ENCODE data around the gene EFCAB11. TPM values are rescaled to one million over a fixed set of nuclear protein-coding genes. Genes with fewer than 3 reads are reported as not detected.

EFCAB11 gene
- polyA plus RNA-seq, 1 donor (not counting 4 experiments of a cell fraction or from before 2014, with no cell fraction given), result 12.9 TPM

GRCh38 chr14:89755816-89756215, 198.7 kb downstream of the EFCAB11 start:
- Histone ChIP-seq H3K4me1 (ENCODE audit: control insufficient read depth, extremely low read depth, insufficient read depth, low read length) (no peaks in the 10 kb centered on the region), H3K36me3 (ENCODE audit: control insufficient read depth in 2 of 2, extremely low read depth in 1 of 2, insufficient read depth in 2 of 2, low read length in 2 of 2) (no peaks in the 10 kb centered on the region), H3K9ac (ENCODE audit: control insufficient read depth, extremely low read depth, insufficient read depth, low read length) (no peak overlapping the region), H3K9me3 (ENCODE audit: control insufficient read depth, low read depth, low read length) (no peaks in the 10 kb centered on the region), H4K20me1 (ENCODE audit: control insufficient read depth, extremely low read depth, insufficient read depth, low read length) (no peaks in the 10 kb centered on the region), H3K4me3 (ENCODE audit: control insufficient read depth in 2 of 3, extremely low read depth in 1 of 3, insufficient read depth in 2 of 3, low read depth in 1 of 3, low read length in 3 of 3) (no peak overlapping the region), H3K27ac (ENCODE audit: control insufficient read depth, insufficient read depth, low read length) (no peak overlapping the region), H3K79me2 (ENCODE audit: control insufficient read depth, insufficient read depth, low read length) (no peaks in the 10 kb centered on the region), H2AFZ (ENCODE audit: control insufficient read depth, low read length) (no peak overlapping the region), H3K4me2 (ENCODE audit: control insufficient read depth, extremely low read depth, insufficient read depth, low read depth, low read length) (no peak overlapping the region), H3K27me3 (ENCODE audit: control insufficient read depth, extremely low read depth, insufficient read depth, low read length) (no peaks in the 10 kb centered on the region), H3K9me1 (ENCODE audit: control insufficient read depth, extremely low read depth, insufficient read depth, low read length) (no peaks in the 10 kb centered on the region)
- DNase-seq (ENCODE audit: low read depth, low spot score), result no peak
- TF ChIP-seq EZH2 (IDR thresholded peaks at IDR 0.05; ENCODE audit: low read length), result no peak
- TF ChIP-seq CTCF (optimal IDR thresholded peaks at IDR 0.05 in 1 of 3, IDR thresholded peaks at IDR 0.05 in 1 of 3, conservative IDR thresholded peaks at IDR 0.05 in 1 of 3; ENCODE audit: extremely low read depth in 1 of 3, insufficient read depth in 2 of 3, low read length in 3 of 3), result no peak
- FAIRE-seq, result no peak
- dilution Hi-C loops (cut with MboI; ENCODE audit: extremely low pct_ligation_motif_present, low sequenced_read_pairs), result no loop called here

- Histone ChIP-seq H3K4me1 (ENCODE audit: control insufficient read depth, extremely low read depth, insufficient read depth, low read length) (no peaks in the 10 kb centered on the region), H3K27ac (ENCODE audit: control insufficient read depth, insufficient read depth, low read length) (no peak overlapping the region), H3K27me3 (ENCODE audit: control insufficient read depth, extremely low read depth, insufficient read depth, low read length) (no peaks in the 10 kb centered on the region), H3K4me3 (ENCODE audit: control insufficient read depth in 2 of 3, extremely low read depth in 1 of 3, insufficient read depth in 2 of 3, low read depth in 1 of 3, low read length in 3 of 3) (no peak overlapping the region), H3K36me3 (ENCODE audit: control insufficient read depth in 2 of 2, extremely low read depth in 1 of 2, insufficient read depth in 2 of 2, low read length in 2 of 2) (no peaks in the 10 kb centered on the region), H4K20me1 (ENCODE audit: control insufficient read depth, extremely low read depth, insufficient read depth, low read length) (no peaks in the 10 kb centered on the region), H3K9ac (ENCODE audit: control insufficient read depth, extremely low read depth, insufficient read depth, low read length) (no peak overlapping the region), H3K9me1 (ENCODE audit: control insufficient read depth, extremely low read depth, insufficient read depth, low read length) (no peaks in the 10 kb centered on the region), H3K9me3 (ENCODE audit: control insufficient read depth, low read depth, low read length) (no peaks in the 10 kb centered on the region), H3K4me2 (ENCODE audit: control insufficient read depth, extremely low read depth, insufficient read depth, low read depth, low read length) (no peak overlapping the region), H3K79me2 (ENCODE audit: control insufficient read depth, insufficient read depth, low read length) (no peaks in the 10 kb centered on the region), H2AFZ (ENCODE audit: control insufficient read depth, low read length) (no peak overlapping the region)
- TF ChIP-seq CTCF (optimal IDR thresholded peaks at IDR 0.05 in 1 of 3, IDR thresholded peaks at IDR 0.05 in 1 of 3, conservative IDR thresholded peaks at IDR 0.05 in 1 of 3; ENCODE audit: extremely low read depth in 1 of 3, insufficient read depth in 2 of 3, low read length in 3 of 3), result no peak
- no peak for TF ChIP-seq EZH2 (IDR thresholded peaks at IDR 0.05; ENCODE audit: low read length)
- no peak for FAIRE-seq
- no peak for DNase-seq (ENCODE audit: low read depth, low spot score)
- dilution Hi-C loops (cut with MboI; ENCODE audit: extremely low pct_ligation_motif_present, low sequenced_read_pairs), result no loop called here
Observed at GRCh38 chr14:89753828-89754412, 200.6 kb downstream of the EFCAB11 start.
